BJ (cell line): ENCODE data around the gene MUC5B. TPM values are rescaled to one million over a fixed set of nuclear protein-coding genes. Genes with fewer than 3 reads are reported as not detected.

Experiments
- CTCF ChIA-PET: fragments of 350-600 bp; formaldehyde crosslinking; extraction: SDS; loops from one replicate; lab custom pipeline; 2021; ENCODE audit warnings: antibody characterized with exemption, inconsistent platforms; lab: Yijun Ruan, JAX
- POLR2A ChIA-PET: fragments of 300-600 bp; sonication (Branson Sonifier 250); formaldehyde crosslinking; extraction: SDS; loops from one replicate; lab custom pipeline; 2021; ENCODE audit warnings: antibody characterized with exemption; lab: Charles Lee
- DNase-seq: peaks from one replicate; pipeline ENCODE4 v3.0.0-alpha.2; 2011; ENCODE audit warnings: low read depth
- H3K27me3 ChIP-seq: 2 replicates; pipeline ENCODE4 v1.6.0; 2011; ENCODE audit warnings: low read length; ENCODE audit not compliant: control insufficient read depth, insufficient read depth
- H3K36me3 ChIP-seq: 2 replicates; pipeline ENCODE4 v1.5.1; 2011; ENCODE audit warnings: low read length; ENCODE audit not compliant: control insufficient read depth, insufficient read depth
- H3K4me3 ChIP-seq: 2 replicates; pipeline ENCODE4 v1.5.1; 2011; ENCODE audit warnings: low read depth, mild to moderate bottlenecking, control low read depth, low read length
- polyA plus RNA-seq: library from polyadenylated mRNA; depleted of rRNA; stranded (reverse); fragments of >200 nt; gene quantifications from 2 replicates; pipeline ENCODE4 v1.2.3, GENCODE V29; 2011
- TF ChIP-seq, protein P1 (sequence below): IDR thresholded peaks from 2 replicates; pipeline ENCODE4 v1.5.1; 2011; ENCODE audit warnings: low read depth, mild to moderate bottlenecking, control low read depth, inconsistent platforms, low read length, moderate library complexity; ENCODE audit not compliant: insufficient read depth

Gene MUC5B
- polyA plus RNA-seq, 1 experiment, result not detected

DNA sequence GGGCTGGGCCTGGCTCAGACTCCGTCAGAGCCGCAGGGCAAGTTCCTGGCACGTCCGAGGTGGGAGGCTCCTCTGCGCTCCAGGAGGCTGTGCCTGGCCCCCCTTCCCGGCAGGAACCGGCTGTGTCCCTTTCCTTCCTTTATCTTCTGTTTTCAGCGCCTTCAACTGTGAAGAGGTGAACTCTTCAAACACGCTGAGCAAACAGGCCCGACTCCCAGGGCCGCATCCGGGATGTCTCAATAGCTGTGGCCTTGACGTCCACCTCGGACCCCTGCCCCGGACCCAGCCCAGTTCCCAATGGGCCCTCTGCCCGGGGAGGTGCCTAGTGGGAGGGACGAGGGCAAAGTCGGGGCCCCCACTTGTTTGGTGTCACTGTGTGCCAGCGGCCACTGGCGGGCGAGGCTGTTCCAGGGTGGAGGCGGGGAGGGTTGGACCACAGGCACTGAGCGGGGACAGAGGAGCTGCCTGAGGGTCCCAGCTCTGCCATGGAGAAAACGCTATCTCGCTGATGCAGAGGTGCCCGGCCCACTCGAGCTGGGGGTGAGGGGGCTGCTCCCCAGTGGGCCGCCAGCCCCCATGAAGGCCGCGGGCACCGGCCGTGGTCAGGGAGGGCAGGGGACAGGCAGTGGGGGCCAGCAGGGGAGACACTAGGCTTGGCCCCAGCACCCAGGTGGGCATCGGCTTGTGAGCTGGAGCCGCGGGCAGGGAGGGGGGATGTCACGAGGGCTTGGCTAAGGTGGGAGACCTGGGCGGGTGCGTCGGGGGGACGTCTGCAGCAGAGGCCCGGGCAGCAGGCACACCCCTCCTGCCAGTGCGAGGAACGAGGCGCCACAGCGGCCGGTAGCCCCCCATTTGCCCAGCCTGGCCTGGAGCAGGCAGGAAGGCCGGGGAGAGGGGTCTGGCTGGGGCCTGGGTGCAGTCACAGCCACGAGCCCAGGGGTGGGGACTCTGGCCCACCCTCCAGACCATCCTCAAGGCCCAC is 2.7 kb upstream of the MUC5B start:
- no peak for DNase-seq
- CTCF ChIA-PET, result interaction anchor here (2.5 kb wide), 1 partner anchor 18 kb away, joined by 7 read pairs; no protein-coding TSS in a partner anchor
- TF ChIP-seq, protein P1, sequence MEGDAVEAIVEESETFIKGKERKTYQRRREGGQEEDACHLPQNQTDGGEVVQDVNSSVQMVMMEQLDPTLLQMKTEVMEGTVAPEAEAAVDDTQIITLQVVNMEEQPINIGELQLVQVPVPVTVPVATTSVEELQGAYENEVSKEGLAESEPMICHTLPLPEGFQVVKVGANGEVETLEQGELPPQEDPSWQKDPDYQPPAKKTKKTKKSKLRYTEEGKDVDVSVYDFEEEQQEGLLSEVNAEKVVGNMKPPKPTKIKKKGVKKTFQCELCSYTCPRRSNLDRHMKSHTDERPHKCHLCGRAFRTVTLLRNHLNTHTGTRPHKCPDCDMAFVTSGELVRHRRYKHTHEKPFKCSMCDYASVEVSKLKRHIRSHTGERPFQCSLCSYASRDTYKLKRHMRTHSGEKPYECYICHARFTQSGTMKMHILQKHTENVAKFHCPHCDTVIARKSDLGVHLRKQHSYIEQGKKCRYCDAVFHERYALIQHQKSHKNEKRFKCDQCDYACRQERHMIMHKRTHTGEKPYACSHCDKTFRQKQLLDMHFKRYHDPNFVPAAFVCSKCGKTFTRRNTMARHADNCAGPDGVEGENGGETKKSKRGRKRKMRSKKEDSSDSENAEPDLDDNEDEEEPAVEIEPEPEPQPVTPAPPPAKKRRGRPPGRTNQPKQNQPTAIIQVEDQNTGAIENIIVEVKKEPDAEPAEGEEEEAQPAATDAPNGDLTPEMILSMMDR, result no peak
- Histone ChIP-seq H3K36me3 (no peaks in the 10 kb centered on the region), H3K4me3 (no peak overlapping the region), H3K27me3 (no peaks in the 10 kb centered on the region)
- POLR2A ChIA-PET, result no interaction called here

DNA sequence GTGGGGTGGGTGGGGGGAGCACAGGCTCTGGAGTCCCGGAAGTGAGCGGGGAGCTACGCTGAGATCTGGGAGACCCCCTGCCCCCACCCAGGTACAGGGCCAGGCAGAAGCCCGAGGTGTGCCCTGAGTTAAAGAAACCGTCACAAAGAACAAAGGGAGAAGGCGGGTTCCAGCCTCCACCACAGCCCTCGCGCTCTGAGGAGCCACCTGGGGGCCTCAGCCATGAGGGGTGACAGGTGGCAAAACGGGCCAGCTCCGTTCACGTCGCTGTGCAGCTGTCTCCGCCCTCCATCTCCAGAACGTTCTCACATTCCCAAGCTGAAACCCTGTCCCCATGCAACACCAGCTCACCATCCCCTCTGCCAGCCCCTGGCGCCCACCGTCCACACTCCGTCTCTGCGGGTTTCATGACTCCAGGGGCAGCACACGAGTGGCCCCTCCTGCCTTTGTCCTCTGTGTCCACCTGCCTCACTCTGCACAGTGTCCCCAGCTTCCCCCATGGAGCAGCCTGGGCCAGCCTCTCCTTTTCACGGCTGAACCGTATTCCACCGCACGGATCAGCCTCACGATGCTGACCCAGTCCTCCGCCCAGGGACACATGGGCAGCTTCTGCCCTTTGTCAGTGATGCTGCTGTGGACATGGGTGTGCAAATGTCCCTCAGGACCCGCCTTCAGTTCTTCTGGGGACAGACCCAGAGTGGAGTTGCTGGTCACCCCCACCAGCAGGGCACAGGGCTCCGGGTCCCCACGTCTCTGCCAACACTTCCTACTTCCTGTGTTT is 1.7 kb upstream of the MUC5B start:
- ChIA-PET POLR2A (no interaction called here), CTCF (interaction anchor here (2.5 kb wide), 1 partner anchor 19 kb away, joined by 7 read pairs; no protein-coding TSS in a partner anchor)
- Histone ChIP-seq H3K36me3 (no peaks in the 10 kb centered on the region), H3K27me3 (0 out of 2 replicates have a peak, but pooled peaks cover 2% of the 10 kb centered on the region), H3K4me3 (no peak overlapping the region)
- TF ChIP-seq, protein P1, result no peak
- DNase-seq, result no peak

DNA sequence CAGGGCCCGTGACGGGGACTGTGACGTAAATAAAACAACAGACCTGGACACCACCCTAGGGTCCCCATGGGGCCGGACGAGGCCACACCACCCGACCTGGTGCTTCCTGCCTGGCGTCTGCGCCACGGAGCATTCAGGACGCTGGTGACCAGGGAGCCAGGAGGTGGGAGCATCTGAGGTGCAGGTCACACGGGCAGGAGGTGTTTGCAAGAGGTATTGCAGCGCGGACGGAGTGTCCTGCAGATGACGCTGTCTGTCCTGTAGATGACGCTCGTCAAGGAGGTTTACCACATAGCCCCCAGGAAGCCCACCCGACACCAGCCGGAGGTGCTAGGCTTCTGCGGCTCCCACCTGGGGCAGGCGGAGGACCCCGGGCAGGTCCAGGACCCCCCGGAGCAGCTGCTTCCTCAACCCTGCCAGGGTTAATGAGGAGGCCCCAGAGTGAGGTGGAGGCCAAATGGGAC is 986 bp upstream of the MUC5B start:
- POLR2A ChIA-PET, result no interaction called here
- Histone ChIP-seq H3K36me3 (no peaks in the 10 kb centered on the region), H3K4me3 (no peak overlapping the region), H3K27me3 (0 out of 2 replicates have a peak, but pooled peaks cover 2% of the 10 kb centered on the region)
- CTCF ChIA-PET, result interaction anchor here (2.5 kb wide), 1 partner anchor 19 kb away, joined by 7 read pairs; no protein-coding TSS in a partner anchor
- DNase-seq, result no peak
- TF ChIP-seq, protein P1, result no peak

DNA sequence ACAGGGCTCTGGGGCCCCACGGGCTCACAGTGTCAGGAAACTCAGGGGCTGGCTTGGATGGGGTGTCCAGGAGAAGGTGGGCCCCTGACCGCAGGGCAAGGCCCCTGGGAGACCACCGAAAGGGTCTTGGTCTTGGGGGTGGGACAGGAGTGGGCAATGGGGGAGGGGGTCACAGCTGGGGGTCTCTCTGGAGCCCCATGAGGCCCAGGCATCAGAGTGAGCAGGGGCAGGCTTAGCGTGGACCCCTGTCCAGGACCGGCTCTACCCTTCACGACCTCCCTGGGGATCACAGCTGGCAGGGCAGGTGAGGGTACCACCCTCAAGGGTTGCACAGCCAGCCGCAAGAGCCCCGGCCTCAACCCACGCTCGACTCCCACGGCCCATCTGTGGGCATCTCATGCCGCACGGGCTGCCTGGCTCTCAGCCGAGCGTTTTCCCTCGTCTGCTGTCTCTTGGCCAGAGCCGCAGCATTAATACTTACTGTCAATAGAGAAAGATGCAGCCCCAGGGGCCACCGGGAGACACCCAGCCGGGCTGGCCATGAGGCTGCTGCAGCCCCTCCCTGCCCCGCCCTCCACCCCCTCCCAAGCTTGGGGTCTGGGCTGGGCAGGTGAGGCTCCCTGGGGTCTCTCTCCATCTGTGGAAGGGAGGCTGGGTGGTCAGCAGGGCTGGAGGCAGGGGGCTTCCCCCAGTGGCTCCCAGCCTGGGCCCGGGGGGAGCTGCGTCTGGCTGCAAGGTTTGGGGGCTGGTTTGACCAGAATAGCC is 662 bp downstream of the MUC5B start:
- no peaks in the 10 kb centered on the region for H3K36me3 ChIP-seq
- TF ChIP-seq, protein P1, result no peak
- H3K27me3 ChIP-seq, result 0 out of 2 replicates have a peak, but pooled peaks cover 2% of the 10 kb centered on the region
- POLR2A ChIA-PET, result no interaction called here
- no peak overlapping the region for H3K4me3 ChIP-seq
- DNase-seq, result no peak
- CTCF ChIA-PET, result interaction anchor here (1.0 kb wide), 1 partner anchor 22 kb away, joined by 3 read pairs; no protein-coding TSS in a partner anchor
